Smooth muscle cell (in vitro differentiated cells): ENCODE measurements around the gene FTO. TPM values are rescaled to one million over a fixed set of nuclear protein-coding genes. Genes with fewer than 3 reads are reported as not detected.

Experiments used
- DNase-seq: peaks from one replicate; lab custom pipeline; 2025; ENCODE audit not compliant: unreplicated experiment; lab: John Stamatoyannopoulos, UW
- H2AFZ ChIP-seq: fragments of 200-600 bp; sonication (generic); 2 replicates; pipeline ENCODE4 v1.6.0; 2016; ENCODE audit warnings: antibody characterized with exemption, low read depth, mild to moderate bottlenecking
- H3F3A ChIP-seq: fragments of 200-600 bp; sonication (generic); 2 replicates; pipeline ENCODE4 v1.6.0; 2017; ENCODE audit warnings: antibody characterized with exemption, low read depth
- H3K27ac ChIP-seq: fragments of 200-600 bp; sonication (generic); 2 replicates; pipeline ENCODE4 v1.5.1; 2016; ENCODE audit warnings: low read depth, mild to moderate bottlenecking
- H3K27me3 ChIP-seq: fragments of 200-600 bp; sonication (generic); 2 replicates; pipeline ENCODE4 v1.6.1; 2016; ENCODE audit warnings: low read depth, mild to moderate bottlenecking
- H3K36me3 ChIP-seq: fragments of 200-600 bp; sonication (generic); 2 replicates; pipeline ENCODE4 v1.5.1; 2016; ENCODE audit warnings: low read depth
- H3K4me1 ChIP-seq: fragments of 200-600 bp; sonication (generic); 2 replicates; pipeline ENCODE4 v1.5.1; 2016; ENCODE audit warnings: low read depth
- H3K4me2 ChIP-seq: fragments of 200-600 bp; sonication (generic); 2 replicates; pipeline ENCODE4 v1.6.0; 2016; ENCODE audit warnings: mild to moderate bottlenecking
- H3K4me3 ChIP-seq: fragments of 200-600 bp; sonication (generic); 2 replicates; pipeline ENCODE4 v1.5.1; 2016; ENCODE audit warnings: mild to moderate bottlenecking
- H3K79me2 ChIP-seq: fragments of 200-600 bp; sonication (generic); 2 replicates; pipeline ENCODE4 v1.6.0; 2016; ENCODE audit warnings: low read depth, mild to moderate bottlenecking
- H3K9ac ChIP-seq: fragments of 200-600 bp; sonication (generic); 2 replicates; pipeline ENCODE4 v1.6.0; 2016; ENCODE audit warnings: low read depth
- H3K9me3 ChIP-seq: fragments of 200-600 bp; sonication (generic); replicated peaks from 2 replicates; pipeline ENCODE4 v1.5.1; 2016; ENCODE audit warnings: low read depth
- H4K20me1 ChIP-seq: fragments of 200-600 bp; sonication (generic); 2 replicates; pipeline ENCODE4 v1.6.0; 2016; ENCODE audit warnings: low read depth
- WGBS: methylation state at CpG from one replicate; pipeline ENCODE4 v1.1.7; 2016; ENCODE audit warnings: low lambda C conversion rate; 5-methylcytosine and 5-hydroxymethylcytosine counted together
- polyA plus RNA-seq: library from polyadenylated mRNA; unstranded; fragments of >200 nt; fragmentation: Nextera tagmentation; extraction: Ambion mirVana; gene quantifications from 2 replicates; pipeline ENCODE4 v1.2.1, GENCODE V29; 2016
- total RNA-seq: library from RNA; depleted of rRNA; stranded (reverse); fragments of >200 nt; gene quantifications from 2 replicates; pipeline ENCODE4 v1.2.3, GENCODE V29; 2014
- TF ChIP-seq, protein P1 (sequence below): fragments of 200-600 bp; sonication (generic); IDR thresholded peaks from 2 replicates; pipeline ENCODE4 v1.5.1; 2017; ENCODE audit warnings: borderline replicate concordance, mild to moderate bottlenecking, antibody characterized with exemption; ENCODE audit not compliant: insufficient read depth, poor library complexity, severe bottlenecking

Gene FTO
- total and polyA plus RNA-seq, 2 experiments from 2014 or later, result 81.1 to 89.9 TPM

DNA sequence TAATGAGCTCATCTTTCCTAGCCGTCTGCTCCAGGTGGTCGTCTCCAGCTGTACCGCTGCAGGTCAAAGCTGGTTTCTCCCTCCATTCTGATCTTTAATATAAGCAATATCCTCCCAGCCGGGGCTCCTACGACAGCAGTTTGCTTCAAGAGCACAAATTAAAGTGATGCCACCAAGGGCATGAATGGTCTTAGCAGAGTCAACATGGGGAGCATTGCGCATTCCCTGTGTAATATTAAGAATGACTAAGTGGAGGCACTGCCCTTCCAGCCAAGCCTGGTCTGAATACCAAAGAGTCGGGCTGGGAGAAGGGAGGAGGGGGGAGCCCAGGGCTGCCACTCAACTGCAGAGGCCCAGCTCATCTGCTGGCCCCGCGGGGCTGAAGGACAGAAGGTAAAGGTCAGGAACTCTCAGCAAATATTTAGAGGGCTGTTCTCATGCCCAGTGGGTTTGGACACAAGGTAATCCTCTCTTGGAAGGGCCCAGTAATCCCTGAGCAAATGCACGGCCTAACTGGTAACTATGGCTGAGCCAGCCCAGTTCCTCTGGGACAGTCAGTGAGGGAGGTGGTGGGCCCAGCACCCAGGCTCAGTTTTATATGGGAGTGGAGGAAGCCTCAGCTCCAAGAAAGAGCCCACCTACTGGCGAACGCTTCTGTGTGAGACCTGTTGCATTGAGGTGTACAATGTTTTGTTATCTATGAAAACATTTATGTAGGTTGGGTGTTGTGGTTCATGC is 461.4 kb downstream of the FTO start:
- H3K27ac ChIP-seq, result no peak overlapping the region
- TF ChIP-seq, protein P1, sequence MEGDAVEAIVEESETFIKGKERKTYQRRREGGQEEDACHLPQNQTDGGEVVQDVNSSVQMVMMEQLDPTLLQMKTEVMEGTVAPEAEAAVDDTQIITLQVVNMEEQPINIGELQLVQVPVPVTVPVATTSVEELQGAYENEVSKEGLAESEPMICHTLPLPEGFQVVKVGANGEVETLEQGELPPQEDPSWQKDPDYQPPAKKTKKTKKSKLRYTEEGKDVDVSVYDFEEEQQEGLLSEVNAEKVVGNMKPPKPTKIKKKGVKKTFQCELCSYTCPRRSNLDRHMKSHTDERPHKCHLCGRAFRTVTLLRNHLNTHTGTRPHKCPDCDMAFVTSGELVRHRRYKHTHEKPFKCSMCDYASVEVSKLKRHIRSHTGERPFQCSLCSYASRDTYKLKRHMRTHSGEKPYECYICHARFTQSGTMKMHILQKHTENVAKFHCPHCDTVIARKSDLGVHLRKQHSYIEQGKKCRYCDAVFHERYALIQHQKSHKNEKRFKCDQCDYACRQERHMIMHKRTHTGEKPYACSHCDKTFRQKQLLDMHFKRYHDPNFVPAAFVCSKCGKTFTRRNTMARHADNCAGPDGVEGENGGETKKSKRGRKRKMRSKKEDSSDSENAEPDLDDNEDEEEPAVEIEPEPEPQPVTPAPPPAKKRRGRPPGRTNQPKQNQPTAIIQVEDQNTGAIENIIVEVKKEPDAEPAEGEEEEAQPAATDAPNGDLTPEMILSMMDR, result no peak
- H3K79me2 ChIP-seq, result no peaks in the 10 kb centered on the region
- DNase-seq, result no peak
- no peaks in the 10 kb centered on the region for H3K36me3 ChIP-seq
- H3K9me3 ChIP-seq, result no peaks in the 10 kb centered on the region
- no peak overlapping the region for H3K4me2 ChIP-seq
- no peak overlapping the region for H3K9ac ChIP-seq
- WGBS, result 88% methylated on average over 12 of the region's 12 CpGs
- no peaks in the 10 kb centered on the region for H3K27me3 ChIP-seq
- no peaks in the 10 kb centered on the region for H3K4me1 ChIP-seq
- H3F3A ChIP-seq, result no peaks in the 10 kb centered on the region
- H4K20me1 ChIP-seq, result no peaks in the 10 kb centered on the region
- no peak overlapping the region for H2AFZ ChIP-seq
- H3K4me3 ChIP-seq, result no peak overlapping the region

DNA sequence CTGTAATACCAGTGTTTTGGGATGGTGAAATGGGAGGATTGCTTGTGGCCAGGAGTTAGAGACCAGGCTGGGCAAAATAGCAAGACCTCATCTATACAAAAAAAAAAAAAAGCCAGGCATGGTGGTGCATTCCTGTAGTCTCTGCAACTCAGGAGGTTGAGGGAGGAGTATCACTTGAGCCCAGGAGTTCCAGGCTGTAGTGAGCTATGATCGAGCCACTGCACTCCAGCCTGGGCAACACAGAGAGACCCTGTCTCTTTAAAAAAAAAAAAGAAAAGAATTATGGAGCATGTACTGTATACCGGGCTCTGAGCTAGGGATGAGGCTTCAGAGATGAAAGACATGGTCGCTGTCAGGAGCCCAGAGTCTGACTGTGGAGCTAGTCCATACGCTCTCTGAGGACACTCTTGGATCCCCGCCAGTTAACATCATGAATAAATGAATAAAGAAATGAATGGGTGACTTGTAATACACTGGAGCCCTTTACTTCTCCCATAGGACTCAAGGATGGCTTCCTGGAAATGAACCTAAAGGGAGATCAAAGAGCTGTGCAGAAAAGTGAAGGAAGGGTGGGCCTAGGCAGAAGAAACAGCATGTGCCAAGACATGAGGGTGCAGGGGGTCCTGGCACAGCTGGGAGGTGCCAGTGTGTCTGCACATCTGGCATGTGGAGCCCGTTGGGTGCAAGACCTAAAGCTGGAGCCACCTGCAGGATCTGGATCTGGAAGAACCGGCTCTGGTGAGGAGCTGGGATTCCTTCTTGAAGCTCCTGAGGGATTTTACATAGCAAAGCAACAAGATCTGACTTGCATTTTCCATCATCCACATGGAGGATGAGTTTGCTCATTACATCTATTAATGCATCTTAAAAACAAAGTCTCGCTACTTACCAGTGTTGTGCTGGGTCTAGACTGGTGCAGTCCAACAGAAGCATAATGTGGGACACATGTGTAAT is 462.2 kb downstream of the FTO start:
- no peak overlapping the region for H3K9ac ChIP-seq
- H4K20me1 ChIP-seq, result no peaks in the 10 kb centered on the region
- no peak overlapping the region for H3K4me3 ChIP-seq
- no peak overlapping the region for H3K27ac ChIP-seq
- 72% methylated on average over 8 of the region's 8 CpGs for WGBS
- no peaks in the 10 kb centered on the region for H3F3A ChIP-seq
- no peaks in the 10 kb centered on the region for H3K36me3 ChIP-seq
- TF ChIP-seq, protein P1, result no peak
- peaks cover under 1% of the 10 kb centered on the region for H3K4me1 ChIP-seq
- no peaks in the 10 kb centered on the region for H3K9me3 ChIP-seq
- H3K79me2 ChIP-seq, result no peaks in the 10 kb centered on the region
- H2AFZ ChIP-seq, result no peak overlapping the region
- H3K27me3 ChIP-seq, result no peaks in the 10 kb centered on the region
- no peak overlapping the region for H3K4me2 ChIP-seq
- DNase-seq, result no peak

DNA sequence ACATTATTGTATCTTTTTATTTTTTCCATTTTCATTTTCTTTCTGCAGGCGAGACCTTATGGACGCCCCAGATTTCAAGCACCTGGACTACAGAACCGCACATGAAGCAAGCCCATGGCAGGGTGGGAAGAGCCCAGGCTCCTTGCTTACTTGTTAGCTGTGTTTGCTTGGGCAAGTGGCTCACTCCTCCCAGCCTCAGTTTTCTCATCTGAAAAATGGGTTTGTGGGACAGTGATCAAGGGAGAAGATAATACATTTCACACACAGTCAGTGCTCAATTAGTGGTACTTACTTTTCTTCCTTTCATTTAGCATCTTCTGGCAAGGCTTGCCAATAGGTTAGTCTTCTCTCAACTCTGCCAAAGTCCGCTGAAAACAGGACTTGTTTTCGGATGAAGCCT is 465.2 kb downstream of the FTO start:
- 98% methylated on average over 5 of the region's 5 CpGs for WGBS
- Histone ChIP-seq H3K27ac (no peak overlapping the region), H3K79me2 (no peaks in the 10 kb centered on the region), H2AFZ (no peak overlapping the region), H3K4me1 (peaks cover 13% of the 10 kb centered on the region), H3K9ac (no peak overlapping the region), H4K20me1 (no peaks in the 10 kb centered on the region), H3F3A (peaks cover 12% of the 10 kb centered on the region), H3K27me3 (no peaks in the 10 kb centered on the region), H3K4me3 (no peak overlapping the region), H3K4me2 (no peak overlapping the region), H3K36me3 (no peaks in the 10 kb centered on the region), H3K9me3 (no peaks in the 10 kb centered on the region)
- TF ChIP-seq, protein P1, result no peak
- no peak for DNase-seq
